Left lung (tissue), 10 donors: ENCODE results near the gene CDH4. TPM values are rescaled to one million over a fixed set of nuclear protein-coding genes. Genes with fewer than 3 reads are reported as not detected.

Experiments
- ATAC-seq: fragments of 200-7000 bp; cut with Tn5 transposase; one replicate; pipeline ENCODE4 v1.9.1; 2020; ENCODE audit warnings: moderate library complexity
- DNase-seq, 4 donors: peaks; one replicate each; pipeline ENCODE4 v3.0.0-alpha.2; 2013 to 2020
- H3K27ac ChIP-seq, 2 donors: fragments of 200-600 bp; sonication (generic) in 1 of 2; one replicate each; pipeline versions ENCODE4 v1.5.0 to v1.8.0; 2020 to 2021
- H3K27me3 ChIP-seq, 2 donors: fragments of 200-600 bp; sonication (generic) in 1 of 2; one replicate each; pipeline versions ENCODE4 v1.5.0 to v1.8.0; 2020 to 2021
- H3K36me3 ChIP-seq, 2 donors: fragments of 200-600 bp; sonication (generic) in 1 of 2; one replicate each; pipeline versions ENCODE4 v1.5.0 to v1.8.0; 2020 to 2021
- H3K4me1 ChIP-seq, 2 donors: fragments of 200-600 bp; one replicate each; pipeline ENCODE4 v1.8.0; 2021
- H3K4me3 ChIP-seq, 2 donors: fragments of 200-600 bp; sonication (generic) in 1 of 2; one replicate each; pipeline versions ENCODE4 v1.5.0 to v1.8.0; 2020 to 2021; ENCODE audit warnings: mild to moderate bottlenecking in 1 of 2
- H3K9me3 ChIP-seq, 2 donors: fragments of 200-600 bp; sonication (generic) in 1 of 2; one replicate each; pipeline versions ENCODE4 v1.5.0 to v1.8.0; 2020 to 2021
- CTCF ChIP-seq, 2 donors: fragments of 200-600 bp; sonication (generic) in 1 of 2; IDR thresholded peaks; one replicate each; pipeline versions ENCODE4 v1.5.0 to v1.8.0; 2021; ENCODE audit warnings: antibody characterized with exemption in 2 of 2
- intact Hi-C, 2 donors: fragments of 100-400 bp; cut with DNase I; formaldehyde crosslinking; loops; one replicate each; pipeline versions ENCODE4 v1.11.2 to v1.14.2; 2022
- polyA plus RNA-seq, 6 donors: library from polyadenylated mRNA; unstranded; fragments of 120-200 nt; gene quantifications; one replicate each; pipeline ENCODE4 v1.2.1, GENCODE V29; 2013; ENCODE audit not compliant: insufficient read length in 6 of 6
- total RNA-seq, 2 donors: library from RNA; stranded (reverse); fragmentation: NEBNext Ultra II Directional; extraction: Animal tissue kit (Norgen Biotek cat#: 25700); gene quantifications; one replicate each; pipeline ENCODE4 v1.2.1, GENCODE V29; 2021
- donor health status: DM: no; HTN: yes; CAD: no.
- donor health status: DM: no; HTN: no; CAD: no.

CDH4 gene
- total and polyA plus RNA-seq, 8 donors = 0.24 to 10.8 (median 5.1) TPM

GRCh38 chr20:61849376-61849775, 597.3 kb downstream of the CDH4 start:
- peak in 1 of 4 donors; percentile 54 for DNase-seq
- H3K4me1 ChIP-seq = no peaks in the 10 kb centered on the region
- intact Hi-C loops = no loop called here

GRCh38 chr20:61849822-61850221, 597.8 kb downstream of the CDH4 start:
- no peaks in the 10 kb centered on the region for H3K4me1 ChIP-seq
- DNase-seq = no peak
- H3K36me3 ChIP-seq = no peaks in the 10 kb centered on the region
- ATAC-seq = no peak
- intact Hi-C loops = no loop called here
- H3K27ac ChIP-seq = no peak overlapping the region
- no peak for TF ChIP-seq CTCF (IDR thresholded peaks at IDR 0.05)
- no peak overlapping the region for H3K4me3 ChIP-seq
- H3K27me3 ChIP-seq = peaks cover 0 to 76% of the 10 kb centered on the region in 2 donors
- peaks cover 0 to 15% of the 10 kb centered on the region in 2 donors for H3K9me3 ChIP-seq

More at GRCh38 chr20:61849376-61849775, 597.3 kb downstream of the CDH4 start:
- Histone ChIP-seq H3K27me3 (peaks cover 0 to 78% of the 10 kb centered on the region in 2 donors), H3K4me3 (no peak overlapping the region), H3K27ac (no peak overlapping the region), H3K36me3 (no peaks in the 10 kb centered on the region), H3K9me3 (peaks cover 0 to 15% of the 10 kb centered on the region in 2 donors)
- no peak for TF ChIP-seq CTCF (IDR thresholded peaks at IDR 0.05)
- no peak for ATAC-seq

GRCh38 chr20:61850457-61850856, 598.4 kb downstream of the CDH4 start:
- Histone ChIP-seq H3K27ac (no peak overlapping the region), H3K36me3 (no peaks in the 10 kb centered on the region), H3K4me1 (no peaks in the 10 kb centered on the region), H3K4me3 (no peak overlapping the region), H3K9me3 (peaks cover 0 to 15% of the 10 kb centered on the region in 2 donors), H3K27me3 (peaks cover 0 to 70% of the 10 kb centered on the region in 2 donors)
- DNase-seq = peak in 2 of 4 donors; percentile 36
- no peak for ATAC-seq
- no peak for TF ChIP-seq CTCF (IDR thresholded peaks at IDR 0.05)
- intact Hi-C loops = no loop called here

GRCh38 chr20:61850926-61851900, 599.2 kb downstream of the CDH4 start:
- DNase-seq (peak in 1 of 4 donors; percentile 67), ATAC-seq (no peak)
- H3K4me3 ChIP-seq = no peak overlapping the region
- intact Hi-C loops = no loop called here
- H3K36me3 ChIP-seq = no peaks in the 10 kb centered on the region
- H3K27ac ChIP-seq = no peak overlapping the region
- TF ChIP-seq CTCF (IDR thresholded peaks at IDR 0.05) = no peak
- H3K27me3 ChIP-seq = peaks cover 0 to 62% of the 10 kb centered on the region in 2 donors
- no peaks in the 10 kb centered on the region for H3K4me1 ChIP-seq
- peaks cover 0 to 15% of the 10 kb centered on the region in 2 donors for H3K9me3 ChIP-seq
